Measurements from ENCODE around the gene KLF16. TPM values are rescaled to one million over a fixed set of nuclear protein-coding genes. Genes with fewer than 3 reads are reported as not detected.

KLF16 gene
- polyA plus RNA-seq, 3 donors = 0.51 to 23.3 (median 0.67) TPM

- peaks cover 4 to 9% (median 6%) of the 10 kb centered on the region in 3 donors for H3K27me3 Mint-ChIP-seq (ENCODE audit: low read depth in 3 of 3)
- Histone ChIP-seq H4K20me1 (ENCODE audit: insufficient read depth, low read length) (peaks cover 85% of the 10 kb centered on the region), H3K9ac (ENCODE audit: insufficient read depth, low read length, poor library complexity, severe bottlenecking) (peak overlapping the region; percentile 89)
Measured at GRCh38 chr19:1856345-1856697, 7.1 kb downstream of the KLF16 start.

GRCh38 chr19:1855828-1856255, 7.5 kb downstream of the KLF16 start:
- H3K4me1 Mint-ChIP-seq = peaks cover 60% of the 10 kb centered on the region
- peaks cover 4 to 11% (median 7%) of the 10 kb centered on the region in 3 donors for H3K27me3 Mint-ChIP-seq (ENCODE audit: low read depth in 3 of 3)
- Histone ChIP-seq H3K4me2 (replicated peaks; ENCODE audit: extremely low read depth, low read length, poor library complexity, severe bottlenecking) (peak overlapping the region; percentile 92), H3K36me3 (replicated peaks in 1 of 2; ENCODE audit: control insufficient read depth in 1 of 2, insufficient read depth in 2 of 2, low read length in 2 of 2) (peaks cover 0 to 2% of the 10 kb centered on the region in 2 donors), H3K79me2 (ENCODE audit: insufficient read depth, low read length) (peaks cover 98% of the 10 kb centered on the region), H3K9ac (ENCODE audit: insufficient read depth, low read length, poor library complexity, severe bottlenecking) (peak overlapping the region; percentile 89), H3K9me3 (replicated peaks in 1 of 2; ENCODE audit: control insufficient read depth in 1 of 2, insufficient read depth in 1 of 2, low read length in 2 of 2) (no peaks in the 10 kb centered on the region), H3K4me1 (ENCODE audit: control insufficient read depth in 1 of 2, insufficient read depth in 2 of 2, low read length in 2 of 2) (peaks cover 80 to 94% of the 10 kb centered on the region in 2 donors), H3K27me3 (ENCODE audit: control insufficient read depth in 2 of 2, insufficient read depth in 2 of 2, low read length in 2 of 2) (no peaks in the 10 kb centered on the region), H2AFZ (ENCODE audit: insufficient read depth, low read depth, low read length, poor library complexity, severe bottlenecking) (peak overlapping the region; percentile 58), H4K20me1 (ENCODE audit: insufficient read depth, low read length) (peaks cover 85% of the 10 kb centered on the region), H3K4me3 (replicated peaks in 1 of 3; ENCODE audit: low read depth in 2 of 3, low read length in 3 of 3) (peak overlapping the region; percentile 38 to 97 (median 84)), H3K27ac (ENCODE audit: low read depth in 1 of 2, low read length in 2 of 2) (peak overlapping the region; percentile 86 to 92)
- no peak for TF ChIP-seq CTCF (IDR thresholded peaks at IDR 0.05)
- WGBS (ENCODE audit: insufficient coverage) = under 1% methylated on average over 13 of the region's 13 CpGs
- no peaks in the 10 kb centered on the region for H3K9me3 Mint-ChIP-seq
- H3K27ac Mint-ChIP-seq = peak overlapping the region; percentile 92 to 96 (median 94)
- peak in 1 of 3 donors; percentile 22 for DNase-seq
- H3K36me3 Mint-ChIP-seq = peaks cover 2 to 6% of the 10 kb centered on the region in 2 donors
- H3K4me3 Mint-ChIP-seq = peak overlapping the region; percentile 81 to 90
- intact Hi-C loops (cut with micrococcal nuclease) = no loop called here

More at GRCh38 chr19:1856345-1856697, 7.1 kb downstream of the KLF16 start:
- peak overlapping the region; percentile 38 to 97 (median 84) for H3K4me3 ChIP-seq (replicated peaks in 1 of 3; ENCODE audit: low read depth in 2 of 3, low read length in 3 of 3)
- peaks cover 0 to 2% of the 10 kb centered on the region in 2 donors for H3K36me3 ChIP-seq (replicated peaks in 1 of 2; ENCODE audit: control insufficient read depth in 1 of 2, insufficient read depth in 2 of 2, low read length in 2 of 2)
- peaks cover 99% of the 10 kb centered on the region for H3K79me2 ChIP-seq (ENCODE audit: insufficient read depth, low read length)
- no peak for DNase-seq
- H3K27me3 ChIP-seq (ENCODE audit: control insufficient read depth in 2 of 2, insufficient read depth in 2 of 2, low read length in 2 of 2) = no peaks in the 10 kb centered on the region
- peaks cover under 1% of the 10 kb centered on the region in 2 donors for H3K36me3 Mint-ChIP-seq
- H3K4me2 ChIP-seq (replicated peaks; ENCODE audit: extremely low read depth, low read length, poor library complexity, severe bottlenecking) = peak overlapping the region; percentile 92
- H2AFZ ChIP-seq (ENCODE audit: insufficient read depth, low read depth, low read length, poor library complexity, severe bottlenecking) = peak overlapping the region; percentile 58
- WGBS (ENCODE audit: insufficient coverage) = 0% methylated on average over 5 of the region's 6 CpGs
- peaks cover 84 to 97% of the 10 kb centered on the region in 2 donors for H3K4me1 ChIP-seq (ENCODE audit: control insufficient read depth in 1 of 2, insufficient read depth in 2 of 2, low read length in 2 of 2)
- no peaks in the 10 kb centered on the region for H3K9me3 ChIP-seq (replicated peaks in 1 of 2; ENCODE audit: control insufficient read depth in 1 of 2, insufficient read depth in 1 of 2, low read length in 2 of 2)
- H3K27ac ChIP-seq (ENCODE audit: low read depth in 1 of 2, low read length in 2 of 2) = peak overlapping the region; percentile 86 to 92
- intact Hi-C loops (cut with micrococcal nuclease) = no loop called here
- H3K4me1 Mint-ChIP-seq = peaks cover 61% of the 10 kb centered on the region
- no peak for TF ChIP-seq CTCF (IDR thresholded peaks at IDR 0.05)
- peak overlapping the region; percentile 92 to 96 (median 94) for H3K27ac Mint-ChIP-seq
- H3K4me3 Mint-ChIP-seq = peak overlapping the region; percentile 81 to 90
- no peaks in the 10 kb centered on the region for H3K9me3 Mint-ChIP-seq
